ENCODE data around the gene SHH.
A peak's percentile ranks its signal among the peaks of the same experiment; 100 is the strongest.

Gene SHH

DNA sequence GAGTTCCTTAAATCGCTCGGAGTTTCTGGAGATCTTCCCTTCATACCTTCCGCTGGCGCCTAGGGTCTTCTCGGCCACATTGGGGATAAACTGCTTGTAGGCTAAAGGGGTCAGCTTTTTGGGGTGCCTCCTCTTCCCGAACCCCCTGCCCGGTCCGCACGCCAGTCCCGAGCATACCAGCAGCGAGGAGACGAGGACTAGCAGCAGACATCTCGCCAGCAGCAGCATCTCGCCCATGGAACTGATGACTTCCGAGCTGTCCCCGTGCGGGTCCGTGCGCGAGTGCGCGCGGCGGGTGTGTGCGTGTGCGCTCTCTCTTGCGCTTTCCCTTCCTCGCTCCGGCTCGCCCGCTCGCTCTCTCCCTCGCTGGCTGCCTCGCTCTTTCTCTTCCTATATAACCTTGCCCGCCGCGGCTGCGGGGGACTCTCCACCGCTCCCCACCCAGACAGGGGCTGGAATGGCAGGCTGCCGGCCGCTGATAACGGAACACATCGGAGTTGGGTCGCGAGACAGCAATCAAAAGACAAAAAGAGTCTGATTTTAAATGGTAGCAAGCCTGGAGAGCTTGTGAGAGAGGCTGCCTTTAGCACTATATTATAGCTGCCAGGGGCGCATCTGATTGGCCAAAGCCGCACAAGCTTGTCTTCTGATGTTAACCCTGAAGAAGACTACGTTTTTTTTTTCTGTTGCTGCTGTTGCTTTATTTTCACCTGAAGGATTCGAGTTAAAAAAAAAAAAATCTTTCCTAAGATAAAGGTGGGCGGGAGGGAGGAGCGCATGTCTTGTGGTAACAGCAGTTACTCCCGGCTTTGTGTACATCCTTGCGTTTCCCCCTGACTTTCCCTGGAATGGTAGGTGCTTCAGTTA is at the start of gene SHH:
TSS of gene SHH (minus strand) at position 569 of the 867 bp plus-strand sequence. CDS start at position 228, 341 bp downstream.
- DNase-seq: no peak

DNA sequence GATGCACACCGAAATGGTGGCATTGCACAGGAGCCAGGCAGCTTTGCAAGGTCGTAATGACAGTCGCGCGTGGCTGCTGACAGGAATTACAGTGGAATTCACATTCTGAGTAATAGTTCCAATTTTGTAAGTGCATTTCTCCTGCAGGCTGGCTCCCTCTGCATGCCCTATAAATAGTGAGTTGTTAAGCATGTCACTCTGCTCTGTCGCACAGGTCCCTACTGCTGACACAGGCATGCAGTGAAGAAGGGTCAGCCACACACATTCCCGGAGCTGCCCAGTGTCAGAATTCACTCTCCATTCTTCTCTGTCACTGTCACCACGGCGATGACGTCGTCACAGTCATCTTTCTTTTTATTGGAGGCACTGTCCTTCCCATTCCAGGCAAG is 49.2 kb upstream of the SHH start:
- no peak for DNase-seq

DNA sequence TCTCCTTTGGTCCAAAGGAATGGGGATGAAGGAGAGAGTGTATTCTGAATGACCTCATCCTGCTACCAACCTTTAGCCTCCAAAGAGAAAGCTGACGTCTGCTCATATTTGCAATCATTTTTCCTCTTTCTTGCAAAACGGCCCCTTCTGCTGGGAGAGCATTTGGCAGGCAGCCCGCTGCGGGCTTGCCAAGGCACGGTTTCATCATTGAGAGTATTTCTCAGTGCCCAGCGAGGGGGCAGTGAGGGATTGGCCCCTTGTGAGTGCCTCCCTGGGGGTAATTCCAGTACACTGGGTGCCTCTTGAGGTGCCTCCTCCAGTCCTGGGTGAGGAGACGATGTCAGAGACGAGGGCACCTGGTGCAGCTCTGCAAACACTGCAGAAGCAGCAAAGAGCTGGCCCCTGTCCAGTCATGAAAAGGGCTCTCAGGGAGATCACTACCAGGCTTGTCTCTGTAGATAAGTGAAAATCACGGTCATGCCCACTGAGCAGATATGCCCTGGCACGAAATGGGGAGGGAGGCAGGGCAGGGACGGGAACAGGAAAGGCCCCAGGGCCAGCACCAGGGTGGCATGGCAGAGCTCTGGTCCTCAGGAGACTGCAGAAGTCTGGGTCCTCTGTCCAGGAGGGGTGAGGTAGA is 48.7 kb upstream of the SHH start:
- DNase-seq: peak; percentile 96

DNA sequence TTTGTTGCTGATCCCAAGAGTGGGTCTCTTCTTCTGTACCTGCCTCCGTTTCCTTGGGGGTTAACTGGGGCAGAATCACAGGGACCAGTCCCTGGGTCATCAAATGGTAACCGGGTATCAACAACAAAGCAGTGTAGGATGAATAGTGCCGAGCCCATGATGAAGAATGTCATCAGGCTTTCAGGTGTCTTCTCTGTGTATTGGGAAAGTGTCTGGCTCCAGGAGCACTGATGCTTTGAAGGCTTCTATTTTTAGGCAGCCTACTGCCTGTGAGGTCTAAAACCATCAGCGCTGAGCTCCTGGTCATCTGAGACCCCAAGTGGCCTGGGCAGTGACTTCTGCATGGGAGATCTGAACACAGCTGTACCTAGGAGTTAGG is 48.2 kb upstream of the SHH start:
- no peak for DNase-seq

DNA sequence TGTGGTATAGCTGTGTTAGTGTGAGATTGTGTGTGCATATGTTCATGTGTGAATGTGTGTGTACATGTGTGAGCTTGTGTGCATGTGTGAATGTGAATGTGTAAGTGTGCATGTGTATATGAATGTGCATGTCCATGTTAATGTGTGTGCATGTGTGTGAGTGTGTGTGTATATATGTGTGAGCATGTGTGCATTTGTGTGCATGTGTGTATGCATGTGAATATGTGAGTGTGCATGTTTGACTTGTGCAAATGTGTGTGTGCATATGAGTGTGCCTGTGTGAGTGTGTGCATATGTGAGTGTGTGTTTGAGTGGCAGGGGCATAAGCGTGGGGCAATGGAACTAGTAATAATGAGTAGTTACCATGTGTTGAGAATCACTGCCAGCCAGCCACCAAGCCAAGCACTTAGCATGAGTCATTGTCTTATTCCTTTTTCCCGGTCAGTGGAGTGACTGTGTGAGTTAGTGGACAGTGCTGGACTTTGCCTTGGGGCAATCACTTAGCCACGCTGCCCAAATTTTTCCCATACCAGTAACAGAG is 46.3 kb upstream of the SHH start:
- no peak for DNase-seq

DNA sequence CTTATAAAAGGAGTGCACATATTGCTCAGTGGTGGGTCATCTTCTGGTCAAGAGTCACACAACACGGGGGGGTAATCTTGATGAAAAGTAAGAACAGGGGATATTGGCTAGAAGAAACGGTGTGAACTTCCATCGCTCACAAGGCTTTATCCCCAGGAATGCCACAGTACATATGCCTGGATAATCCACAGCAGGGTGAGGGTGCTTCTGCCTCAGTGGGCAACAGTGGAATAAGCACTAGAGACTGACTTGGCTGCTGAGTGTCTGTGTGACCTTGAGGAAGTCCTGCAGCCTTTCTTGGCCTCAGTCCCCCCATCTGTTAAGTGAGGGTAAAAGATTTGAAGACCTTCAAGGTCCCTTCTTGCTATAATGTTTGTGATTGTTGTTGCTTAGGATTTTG is 44.9 kb upstream of the SHH start:
- no peak for DNase-seq

DNA sequence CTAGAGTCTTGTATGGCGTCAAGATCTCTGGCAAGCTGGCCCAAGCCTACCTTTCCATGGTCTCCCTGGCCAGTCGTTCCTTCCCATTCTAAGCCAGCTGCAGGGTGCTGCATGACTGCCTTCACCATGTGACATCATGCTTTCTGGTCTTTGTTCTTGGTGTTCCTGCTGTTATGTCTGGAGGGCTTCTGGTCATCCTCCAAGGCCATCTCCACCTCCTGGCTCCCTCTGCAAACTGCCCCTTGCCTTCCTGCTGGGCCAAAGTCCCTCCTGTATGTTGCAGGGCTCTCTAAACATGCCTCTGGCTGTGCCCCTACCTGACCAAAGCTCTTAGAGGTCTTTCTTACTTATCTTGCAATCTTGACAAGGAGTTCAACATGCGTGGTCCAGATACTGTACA is 44.4 kb upstream of the SHH start:
- DNase-seq: no peak

DNA sequence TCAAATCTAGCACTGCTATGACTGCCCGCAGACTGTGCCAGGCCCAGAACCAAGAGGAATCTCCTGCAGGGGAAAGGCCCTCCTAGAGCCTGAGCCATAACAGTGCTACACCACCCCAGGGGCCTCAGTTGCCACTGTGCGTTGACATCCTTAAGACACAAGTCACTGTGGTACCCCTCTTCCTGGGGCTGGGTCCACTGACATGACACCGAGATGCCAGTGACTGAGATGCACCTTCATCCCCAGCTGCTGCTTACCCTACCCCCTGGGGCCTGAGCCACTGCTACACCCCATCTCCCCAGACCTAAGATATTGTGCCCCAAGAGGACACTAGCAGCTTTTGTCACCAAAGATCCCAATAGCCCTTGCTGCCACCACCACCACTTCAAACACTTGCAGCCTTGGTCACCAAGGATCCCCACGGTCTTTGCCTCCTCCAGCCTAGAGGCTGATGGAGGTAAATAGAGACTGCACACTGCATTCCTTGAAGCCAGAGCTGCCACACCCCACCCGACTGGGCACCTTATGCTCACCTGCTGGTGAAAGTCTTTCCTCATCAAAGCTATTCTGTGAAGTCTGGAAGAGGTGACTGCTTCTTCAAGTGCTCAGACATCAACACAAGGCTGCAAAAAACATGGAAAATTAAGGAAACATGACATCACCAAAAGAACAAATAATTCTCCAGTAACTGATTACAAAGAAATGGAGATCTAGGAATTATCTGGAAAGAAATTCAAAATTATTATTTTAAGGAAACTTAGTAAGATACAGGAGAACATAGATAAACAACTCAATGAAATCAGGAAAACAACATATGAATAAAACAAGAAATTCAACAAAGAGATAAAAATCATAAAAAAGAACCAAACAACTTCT is 40.4 kb upstream of the SHH start:
- no peak for DNase-seq

DNA sequence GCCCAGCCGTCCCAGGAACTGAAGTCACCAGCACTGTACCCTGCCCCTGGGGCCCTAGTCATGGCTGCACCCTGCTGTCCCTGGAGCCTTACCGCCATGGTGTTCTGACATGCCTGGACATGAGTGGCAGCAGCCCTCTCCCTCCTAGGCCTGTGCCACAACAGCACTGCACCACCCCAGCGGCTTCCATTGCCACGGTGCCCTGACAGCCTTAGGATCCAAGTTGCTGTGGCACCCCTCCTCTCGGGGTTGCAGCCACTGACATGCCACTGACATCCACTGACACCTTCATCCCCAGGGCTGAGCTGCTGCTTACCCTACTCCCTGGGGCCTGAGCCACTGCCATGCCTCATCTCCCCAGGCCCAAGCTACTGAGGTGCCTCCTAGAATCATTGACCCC is 39.6 kb upstream of the SHH start:
- no peak for DNase-seq

DNA sequence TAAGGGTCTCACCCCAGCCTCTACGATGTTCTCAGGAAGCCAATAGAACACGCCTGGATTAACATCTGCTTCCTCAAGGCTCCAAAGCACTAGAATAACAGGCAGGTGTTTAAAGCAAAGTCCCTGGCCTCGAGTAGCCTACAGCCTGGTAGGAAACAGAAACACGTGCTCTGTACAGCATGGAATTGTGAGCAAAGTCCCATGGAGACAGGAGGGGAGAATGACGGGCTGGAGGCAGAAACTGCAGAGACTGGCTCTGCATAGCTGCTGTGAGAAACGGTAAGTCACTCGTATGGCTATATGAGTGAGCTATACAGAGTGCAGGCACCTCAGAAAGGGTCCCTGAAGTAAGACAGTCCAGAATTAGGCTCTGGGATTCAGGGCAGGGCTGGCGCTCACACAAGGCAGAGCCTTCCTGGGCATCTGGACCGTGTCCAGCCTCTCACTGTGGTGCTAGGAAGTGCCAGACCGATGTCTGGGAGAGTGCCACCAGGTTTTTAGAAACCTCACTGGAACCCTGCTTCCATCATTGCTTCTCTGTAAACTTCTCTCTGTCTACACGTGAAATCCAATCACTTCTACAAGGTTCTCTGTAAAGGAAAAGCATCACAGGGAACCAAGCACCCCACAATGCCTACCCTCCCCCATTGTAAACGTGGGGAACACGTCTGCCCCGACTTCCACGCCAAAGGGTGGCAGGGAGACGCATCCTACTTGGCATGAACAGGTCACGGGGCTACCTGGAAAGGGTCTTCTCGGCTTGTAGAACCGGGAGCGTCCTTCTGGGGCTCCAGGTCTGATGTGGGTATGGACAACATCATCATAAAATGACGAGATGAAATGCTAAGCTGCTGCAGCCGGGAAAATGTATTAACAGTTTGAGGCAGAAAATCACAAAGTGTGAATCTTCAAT is 38.8 kb upstream of the SHH start:
- peak; percentile 56 for DNase-seq

DNA sequence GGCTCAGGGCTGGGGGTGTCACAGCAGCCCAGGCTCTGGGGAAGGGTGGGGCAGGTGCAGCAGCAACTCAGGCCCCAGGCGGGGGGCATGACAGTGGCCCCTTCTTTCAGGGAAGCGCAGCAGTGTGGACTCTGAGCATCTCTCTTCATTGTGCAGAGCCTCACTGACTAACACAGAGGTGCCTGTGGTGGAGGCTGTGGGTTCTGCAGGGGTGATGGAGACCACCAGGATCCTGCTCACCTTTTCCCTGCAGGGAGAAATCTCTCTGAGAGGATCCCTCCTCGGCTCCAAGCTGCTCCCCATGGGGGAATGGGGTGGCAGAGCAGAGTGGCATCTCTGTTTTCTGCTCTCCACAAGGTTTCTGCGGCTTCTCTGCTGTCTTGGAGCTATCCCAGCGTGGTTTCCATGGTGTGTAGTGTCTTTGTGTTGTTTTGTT is 37.8 kb upstream of the SHH start:
- DNase-seq: no peak

DNA sequence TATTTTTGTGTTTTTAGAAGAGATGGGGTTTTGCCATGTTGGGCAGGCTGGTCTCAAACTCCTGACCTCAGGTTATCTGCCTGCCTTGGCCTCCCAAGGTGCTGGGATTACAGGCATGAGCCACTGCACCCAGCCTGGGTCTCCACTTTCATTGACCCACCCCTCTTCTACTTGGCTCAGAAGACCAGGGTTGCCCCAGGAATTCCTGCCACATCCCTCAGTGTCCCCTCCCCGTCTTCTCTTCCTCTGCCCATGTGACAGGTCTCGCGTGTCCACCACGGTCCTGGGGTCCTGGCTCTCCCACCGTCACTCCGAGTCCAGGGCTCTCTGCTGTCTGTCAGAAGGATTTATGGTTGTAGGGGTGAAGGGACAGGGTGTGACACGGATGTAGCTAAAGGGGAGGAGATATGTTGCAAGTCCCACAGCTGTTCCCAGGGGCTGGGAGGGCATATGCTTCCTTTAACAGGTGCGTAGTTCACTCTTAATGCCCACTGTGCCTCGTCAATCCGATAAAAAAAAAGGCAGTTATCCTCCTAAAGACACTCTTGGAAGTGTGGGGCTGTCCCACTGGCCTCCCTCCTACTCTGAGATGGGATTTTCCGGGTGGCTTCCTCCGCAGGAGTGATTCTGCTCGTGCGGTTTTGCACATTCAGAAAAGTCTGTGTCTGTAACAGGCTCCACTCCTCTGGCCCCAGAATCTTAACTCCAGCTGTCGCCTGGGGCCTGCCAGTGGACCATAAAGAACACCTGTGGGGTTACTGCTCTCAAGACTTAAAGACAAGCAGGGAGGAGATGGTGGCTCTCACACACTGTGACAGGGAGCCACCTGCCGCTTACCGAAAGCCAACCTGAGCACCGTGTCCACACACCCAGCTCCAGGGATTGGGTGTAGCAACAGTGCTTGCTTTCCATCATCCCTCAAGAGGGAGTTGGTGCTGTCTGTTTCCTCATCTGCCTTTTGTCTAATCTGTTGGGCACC is 36.7 kb upstream of the SHH start:
- peak; percentile 94 for DNase-seq

DNA sequence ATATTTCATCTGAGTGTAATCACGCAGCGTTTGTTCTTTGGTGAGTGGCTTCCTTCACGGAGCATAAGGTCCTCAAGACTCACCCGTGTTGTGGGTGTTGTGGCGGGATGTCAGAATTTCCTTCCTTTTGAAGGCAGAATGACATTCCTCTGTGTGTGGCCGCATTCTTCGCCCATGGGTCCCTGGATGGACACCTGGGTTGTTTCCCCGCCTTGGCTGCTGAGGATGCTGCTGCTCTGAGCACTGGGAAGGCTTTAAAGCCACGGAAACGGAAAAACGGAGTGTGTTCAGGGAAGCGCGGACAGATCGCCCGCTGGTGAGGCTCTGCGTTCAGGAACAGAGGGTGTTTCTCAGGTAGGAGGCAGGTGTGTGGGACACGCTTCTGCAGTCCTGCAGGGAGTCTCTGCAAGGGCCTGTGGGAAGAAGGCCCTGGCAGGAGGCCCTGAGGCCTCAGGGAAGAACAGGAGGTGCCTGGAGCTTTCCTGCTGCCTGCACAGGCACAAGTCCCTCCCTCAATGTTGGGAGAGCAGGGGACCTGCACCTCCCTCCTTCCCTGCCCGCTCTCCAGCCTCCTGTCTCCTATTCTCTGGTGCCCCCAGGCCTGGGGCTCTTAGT is 35.7 kb upstream of the SHH start:
- no peak for DNase-seq

DNA sequence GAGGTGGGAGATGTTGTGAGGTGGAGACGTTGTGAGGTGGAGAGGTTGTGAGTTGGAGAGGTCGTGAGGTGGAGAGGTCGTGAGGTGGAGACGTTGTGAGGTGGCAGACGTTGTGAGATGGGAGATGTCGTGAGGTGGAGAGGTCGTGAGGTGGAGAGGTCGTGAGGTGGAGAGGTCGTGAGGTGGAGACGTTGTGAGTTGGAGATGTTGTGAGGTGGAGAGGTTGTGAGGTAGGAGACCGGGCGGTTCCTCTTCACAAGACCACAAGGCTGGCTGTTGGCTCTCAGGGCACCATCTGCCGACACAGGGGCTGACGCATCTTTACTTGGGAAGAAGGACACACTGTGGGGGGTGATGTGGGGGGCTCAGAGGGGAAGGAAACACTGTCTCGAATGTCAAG is 34.7 kb upstream of the SHH start:
- DNase-seq: no peak

DNA sequence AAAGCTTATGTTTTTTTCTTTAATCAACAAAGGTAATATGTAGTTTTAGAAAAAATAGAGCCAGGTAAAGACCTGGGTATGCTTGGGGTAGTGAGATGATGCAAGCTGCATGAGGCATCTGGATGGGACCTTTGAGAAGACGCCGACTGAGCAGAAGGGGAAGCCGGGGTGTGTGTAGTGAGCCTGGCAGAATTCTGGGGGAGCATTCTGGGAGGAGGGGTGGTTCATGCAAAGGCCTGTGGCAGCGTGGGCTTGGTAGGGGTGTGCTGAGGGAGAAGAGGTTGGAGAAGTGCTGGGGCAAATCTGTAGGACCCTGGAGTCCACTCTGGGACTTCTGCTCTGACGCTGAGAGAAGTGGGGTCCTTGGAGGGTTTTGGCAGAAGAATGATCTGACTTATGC is 33.9 kb upstream of the SHH start:
- no peak for DNase-seq

DNA sequence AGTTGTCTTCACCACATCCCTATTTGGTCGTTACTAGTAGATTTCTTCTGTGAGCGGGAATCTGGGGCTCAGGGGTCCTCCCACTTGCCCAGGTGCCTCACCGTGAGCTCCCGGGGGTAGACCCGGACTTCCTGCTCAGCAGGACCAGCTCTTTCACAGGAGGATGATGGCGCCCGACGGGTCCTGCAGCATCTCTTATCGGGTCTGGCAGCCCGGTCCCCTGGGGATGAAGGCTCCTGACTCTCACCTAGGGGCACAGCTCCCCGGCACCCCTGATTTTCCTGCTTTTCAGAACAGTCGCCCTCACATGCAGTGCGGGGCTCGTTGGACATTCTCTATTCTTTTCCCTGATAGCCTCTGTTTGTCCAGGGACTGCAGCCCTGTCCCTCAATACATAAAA is 33.0 kb upstream of the SHH start:
- no peak for DNase-seq

DNA sequence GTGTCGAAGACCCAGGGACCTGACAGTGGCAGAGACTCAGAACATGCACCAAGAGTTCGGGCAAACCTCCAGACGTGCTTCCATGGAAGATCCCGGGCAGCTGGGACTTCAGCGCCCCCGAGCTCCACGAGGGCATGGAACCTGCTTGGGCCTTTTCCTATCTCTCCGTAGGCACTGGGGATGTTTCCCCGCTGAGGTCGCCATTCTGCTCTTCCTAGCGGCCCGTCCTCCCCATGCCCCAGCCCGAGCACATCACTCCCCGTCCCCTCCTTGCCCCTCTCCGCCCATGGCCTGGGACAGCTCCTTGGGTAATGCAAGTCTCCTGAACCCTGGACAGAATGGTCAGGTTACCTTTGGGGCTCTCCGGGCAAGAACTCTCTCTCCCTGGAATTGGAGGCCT is 32.3 kb upstream of the SHH start:
- DNase-seq: no peak

DNA sequence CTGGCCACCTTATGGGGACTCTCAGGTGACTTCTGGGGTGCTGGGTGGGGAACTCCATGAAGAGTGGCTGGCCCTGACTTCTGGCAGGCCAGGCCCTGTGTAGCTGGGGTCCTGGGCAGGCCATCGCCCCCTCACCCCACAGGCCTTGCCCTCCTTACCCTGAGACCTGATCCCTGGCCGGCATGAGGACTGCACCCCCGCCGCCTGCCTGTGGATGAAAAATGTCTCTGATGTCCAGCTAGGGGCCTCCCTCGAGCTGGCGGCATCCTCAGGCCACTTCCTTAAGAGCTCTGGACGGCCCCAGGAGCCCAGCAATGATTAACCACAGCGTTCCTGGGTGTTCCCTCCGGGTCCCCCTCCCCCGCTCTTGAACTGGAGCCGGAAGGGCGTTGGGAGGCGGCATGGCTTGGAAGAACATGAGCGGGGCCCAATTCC is 31.8 kb upstream of the SHH start:
- no peak for DNase-seq

DNA sequence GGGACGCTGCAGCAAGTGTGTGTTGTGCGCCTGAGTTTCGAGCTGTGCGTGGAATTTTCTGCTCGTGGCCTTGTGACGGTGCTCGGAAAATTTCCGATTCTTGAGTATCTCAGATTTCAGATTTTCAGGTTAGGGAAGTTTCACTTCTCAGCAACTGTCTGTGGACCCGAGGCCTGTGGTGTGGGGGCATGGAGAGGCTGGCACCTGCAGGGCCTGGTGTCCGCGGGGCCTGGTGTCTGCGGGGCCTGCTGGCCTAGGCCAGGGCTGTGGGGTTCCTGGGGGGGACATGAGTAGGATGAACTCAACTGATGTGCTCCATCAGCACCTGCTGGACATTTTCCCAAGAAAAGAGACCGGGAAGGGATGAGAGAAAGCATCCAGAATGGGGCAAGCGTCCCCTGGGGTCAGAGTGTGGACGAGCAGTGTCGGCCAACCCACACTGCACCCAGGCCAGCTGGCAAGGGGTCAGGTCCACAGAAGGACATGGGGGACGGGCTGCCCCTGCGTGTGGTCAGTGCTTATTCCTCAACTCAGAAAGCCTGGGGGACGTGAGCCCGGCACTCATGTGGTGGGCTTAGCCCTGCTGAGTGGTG is 31.3 kb upstream of the SHH start:
- no peak for DNase-seq

Measured in DMS79 (cell line).